Mesenchymal stem cell (in vitro differentiated cells and primary cell): ENCODE data around the gene UCP2.

Experiments used
- DNase-seq: peaks from one replicate; pipeline ENCODE4 v3.0.0-alpha.2; 2013
- H2AFZ ChIP-seq: one replicate; pipeline ENCODE4 v1.6.1; 2013; ENCODE audit warnings: low read depth, mild to moderate bottlenecking, control low read depth, inconsistent platforms, low read length, moderate library complexity
- H2AK5ac ChIP-seq: 2 replicates; pipeline ENCODE4 v1.6.1; 2013; ENCODE audit warnings: low read length, moderate library complexity, mild to moderate bottlenecking, inconsistent platforms; ENCODE audit not compliant: severe bottlenecking
- H2BK120ac ChIP-seq: one replicate; pipeline ENCODE4 v1.6.1; 2013; ENCODE audit warnings: low read depth, mild to moderate bottlenecking, inconsistent platforms, low read length, moderate library complexity
- H2BK12ac ChIP-seq, 2 experiments: one replicate each; pipeline ENCODE4 v1.6.1; 2013; ENCODE audit warnings: inconsistent platforms in 2 of 2, low read length in 2 of 2, mild to moderate bottlenecking in 2 of 2, moderate library complexity in 2 of 2, control low read depth in 1 of 2
- H2BK15ac ChIP-seq: one replicate; pipeline ENCODE4 v1.6.1; 2013; ENCODE audit warnings: mild to moderate bottlenecking, low read depth, inconsistent platforms; ENCODE audit not compliant: poor library complexity, severe bottlenecking
- H2BK5ac ChIP-seq: 2 replicates; pipeline ENCODE4 v1.6.1; 2013; ENCODE audit warnings: low read depth, mild to moderate bottlenecking, low read length, control low read depth, inconsistent platforms; ENCODE audit not compliant: poor library complexity, severe bottlenecking
- H3K14ac ChIP-seq, 2 experiments: one replicate each; pipeline ENCODE4 v1.6.1; 2013; ENCODE audit warnings: inconsistent platforms in 2 of 2, low read length in 2 of 2, control low read depth in 1 of 2, mild to moderate bottlenecking in 1 of 2, moderate library complexity in 1 of 2
- H3K18ac ChIP-seq, 2 experiments: one replicate each; pipeline ENCODE4 v1.6.1; 2013; ENCODE audit warnings: inconsistent platforms in 2 of 2, low read length in 2 of 2, control low read depth in 1 of 2, low read depth in 1 of 2, mild to moderate bottlenecking in 1 of 2
- H3K23ac ChIP-seq, 2 experiments: one replicate each; pipeline ENCODE4 v1.6.1; 2013; ENCODE audit warnings: inconsistent platforms in 2 of 2, low read length in 2 of 2, mild to moderate bottlenecking in 2 of 2, moderate library complexity in 2 of 2, control low read depth in 1 of 2
- H3K27ac ChIP-seq: 2 replicates; pipeline ENCODE4 v1.5.1; 2013; ENCODE audit warnings: mild to moderate bottlenecking, moderate library complexity, low read length, control low read depth, inconsistent platforms; ENCODE audit not compliant: poor library complexity, severe bottlenecking
- H3K27me3 ChIP-seq, 2 experiments: 2 replicates each; pipeline versions ENCODE4 v1.6.1 to v1.7.0; 2013; ENCODE audit warnings: low read length in 2 of 2, mild to moderate bottlenecking in 2 of 2, moderate library complexity in 2 of 2, control low read depth in 1 of 2, inconsistent platforms in 1 of 2; ENCODE audit not compliant: control insufficient read depth in 1 of 2, insufficient read depth in 1 of 2
- H3K36me3 ChIP-seq, 2 experiments: 2 replicates each; pipeline versions ENCODE4 v1.6.1 to v1.7.0; 2013; ENCODE audit warnings: low read length in 2 of 2, control low read depth in 1 of 2, inconsistent platforms in 1 of 2, low read depth in 1 of 2, mild to moderate bottlenecking in 1 of 2; ENCODE audit not compliant: insufficient read depth in 2 of 2, control insufficient read depth in 1 of 2
- H3K4ac ChIP-seq, 2 experiments: one replicate each; pipeline ENCODE4 v1.6.1; 2013; ENCODE audit warnings: inconsistent platforms in 2 of 2, low read length in 2 of 2, mild to moderate bottlenecking in 2 of 2, moderate library complexity in 2 of 2, control low read depth in 1 of 2, low read depth in 1 of 2
- H3K4me1 ChIP-seq: 2 replicates; pipeline ENCODE4 v1.6.1; 2013; ENCODE audit warnings: low read depth, low read length, control low read depth; ENCODE audit not compliant: control insufficient read depth, insufficient read depth
- H3K4me2 ChIP-seq: 2 replicates; pipeline ENCODE4 v1.6.1; 2013; ENCODE audit warnings: low read length, mild to moderate bottlenecking, inconsistent platforms; ENCODE audit not compliant: poor library complexity, severe bottlenecking
- H3K4me3 ChIP-seq, 2 experiments: 2 replicates each; pipeline versions ENCODE4 v1.5.1 to v1.7.0; 2013; ENCODE audit warnings: low read length in 2 of 2, mild to moderate bottlenecking in 2 of 2, control low read depth in 1 of 2, low read depth in 1 of 2; ENCODE audit not compliant: insufficient read depth in 1 of 2
- H3K79me1 ChIP-seq: replicated peaks from 2 replicates; pipeline ENCODE4 v1.6.1; 2013; ENCODE audit warnings: mild to moderate bottlenecking, control low read depth, low read length, inconsistent platforms; ENCODE audit not compliant: poor library complexity, severe bottlenecking
- H3K9ac ChIP-seq: 2 replicates; pipeline ENCODE4 v1.7.0; 2013; ENCODE audit warnings: mild to moderate bottlenecking, low read length, moderate library complexity
- H3K9me3 ChIP-seq: 2 replicates; pipeline ENCODE4 v1.7.0; 2013; ENCODE audit warnings: mild to moderate bottlenecking, low read length; ENCODE audit not compliant: control insufficient read depth
- H4K8ac ChIP-seq: one replicate; pipeline ENCODE4 v1.6.1; 2013; ENCODE audit warnings: inconsistent platforms, mild to moderate bottlenecking, low read length, moderate library complexity
- H4K91ac ChIP-seq: one replicate; pipeline ENCODE4 v1.6.1; 2013; ENCODE audit warnings: mild to moderate bottlenecking, low read length, inconsistent platforms
- WGBS: methylation state at CpG from one replicate; pipeline ENCODE4 v1.1.7; 2013; ENCODE audit warnings: mixed read lengths; 5-methylcytosine and 5-hydroxymethylcytosine counted together

UCP2 gene

GRCh38 chr11:74024261-74025029 is 41.8 kb upstream of the UCP2 start:
- H2AK5ac ChIP-seq: peak overlapping the region; percentile 65
- H3K79me1 ChIP-seq: peaks cover 8% of the 10 kb centered on the region
- no peak overlapping the region for H3K23ac ChIP-seq
- DNase-seq: peak; percentile 89
- WGBS: 19% methylated on average over 2 of the region's 2 CpGs
- no peak overlapping the region for H3K14ac ChIP-seq
- no peak overlapping the region for H2BK120ac ChIP-seq
- no peak overlapping the region for H3K4ac ChIP-seq
- no peak overlapping the region for H2BK12ac ChIP-seq
- H3K4me2 ChIP-seq: no peak overlapping the region
- H3K4me3 ChIP-seq: no peak overlapping the region
- H3K27ac ChIP-seq: peak overlapping the region; percentile 16
- H4K8ac ChIP-seq: no peak overlapping the region
- H3K4me1 ChIP-seq: peaks cover 10% of the 10 kb centered on the region
- H2BK5ac ChIP-seq: no peak overlapping the region
- no peak overlapping the region for H2AFZ ChIP-seq
- no peak overlapping the region for H4K91ac ChIP-seq
- peak overlapping the region; percentile 54 for H3K9ac ChIP-seq
- no peaks in the 10 kb centered on the region for H3K27me3 ChIP-seq
- H2BK15ac ChIP-seq: no peak overlapping the region
- H3K9me3 ChIP-seq: no peaks in the 10 kb centered on the region
- no peak overlapping the region for H3K18ac ChIP-seq
- peaks cover 13 to 30% of the 10 kb centered on the region in 2 experiments for H3K36me3 ChIP-seq

- Histone ChIP-seq H3K18ac (peak overlapping the region in 1 of 2 experiments; percentile 2), H4K91ac (no peak overlapping the region), H2BK5ac (no peak overlapping the region), H3K4ac (no peak overlapping the region), H2AK5ac (no peak overlapping the region), H3K4me3 (no peak overlapping the region), H3K23ac (no peak overlapping the region), H3K27ac (no peak overlapping the region), H3K9ac (no peak overlapping the region), H2BK120ac (no peak overlapping the region), H3K79me1 (peaks cover 8% of the 10 kb centered on the region), H2AFZ (no peak overlapping the region), H2BK12ac (no peak overlapping the region), H4K8ac (no peak overlapping the region), H3K27me3 (no peaks in the 10 kb centered on the region), H3K36me3 (peaks cover 5 to 25% of the 10 kb centered on the region in 2 experiments), H3K9me3 (no peaks in the 10 kb centered on the region), H3K4me2 (no peak overlapping the region), H3K14ac (no peak overlapping the region), H3K4me1 (peaks cover 17% of the 10 kb centered on the region), H2BK15ac (no peak overlapping the region)
- DNase-seq: no peak
Observed at GRCh38 chr11:74023276-74023675, 40.6 kb upstream of the UCP2 start.

GRCh38 chr11:74022546-74022945 is 39.9 kb upstream of the UCP2 start:
- Histone ChIP-seq H3K27me3 (no peaks in the 10 kb centered on the region), H2BK5ac (no peak overlapping the region), H3K9ac (no peak overlapping the region), H4K8ac (no peak overlapping the region), H3K36me3 (peaks cover 5 to 23% of the 10 kb centered on the region in 2 experiments), H3K4ac (no peak overlapping the region), H3K23ac (no peak overlapping the region), H3K27ac (no peak overlapping the region), H2BK12ac (no peak overlapping the region), H3K18ac (no peak overlapping the region), H3K4me1 (peaks cover 17% of the 10 kb centered on the region), H3K79me1 (peaks cover 8% of the 10 kb centered on the region), H3K14ac (no peak overlapping the region), H2AFZ (no peak overlapping the region), H2BK15ac (no peak overlapping the region), H4K91ac (no peak overlapping the region), H2AK5ac (no peak overlapping the region), H3K9me3 (no peaks in the 10 kb centered on the region), H3K4me2 (no peak overlapping the region), H3K4me3 (no peak overlapping the region), H2BK120ac (no peak overlapping the region)
- WGBS: 92% methylated on average over 6 of the region's 6 CpGs
- DNase-seq: no peak

GRCh38 chr11:74021998-74022397 is 39.4 kb upstream of the UCP2 start:
- H2BK5ac ChIP-seq: no peak overlapping the region

More at GRCh38 chr11:74021998-74022397, 39.4 kb upstream of the UCP2 start:
- Histone ChIP-seq H2BK15ac (no peak overlapping the region), H3K36me3 (peaks cover 8 to 27% of the 10 kb centered on the region in 2 experiments), H3K79me1 (peaks cover 8% of the 10 kb centered on the region), H3K14ac (no peak overlapping the region), H4K8ac (no peak overlapping the region), H3K4ac (no peak overlapping the region), H4K91ac (no peak overlapping the region), H2AK5ac (no peak overlapping the region), H3K4me2 (no peak overlapping the region), H2BK12ac (no peak overlapping the region), H2AFZ (no peak overlapping the region), H3K9me3 (no peaks in the 10 kb centered on the region), H3K4me1 (peaks cover 15% of the 10 kb centered on the region), H3K18ac (no peak overlapping the region), H3K4me3 (no peak overlapping the region), H2BK120ac (no peak overlapping the region), H3K9ac (no peak overlapping the region), H3K27ac (no peak overlapping the region), H3K23ac (no peak overlapping the region), H3K27me3 (no peaks in the 10 kb centered on the region)
- over 99% methylated on average over 6 of the region's 6 CpGs for WGBS
- DNase-seq: no peak
